PFSK-1 (cell line): ENCODE data around the gene TEX101.

ENCODE experiments used
- FOXP2 ChIP-seq: optimal IDR thresholded peaks from 2 replicates; pipeline ENCODE3; 2011; ENCODE audit warnings: borderline replicate concordance, control low read depth, inconsistent platforms; ENCODE audit not compliant: insufficient read depth; ENCODE audit errors: extremely low read length, extremely low read depth
- POLR2AphosphoS5 ChIP-seq: IDR thresholded peaks from 2 replicates; pipeline ENCODE4 v1.6.1; 2012; ENCODE audit warnings: low read depth, mild to moderate bottlenecking, control low read depth, low read length, moderate library complexity
- SIN3A ChIP-seq: IDR thresholded peaks from 2 replicates; pipeline ENCODE4 v1.6.1; 2012; ENCODE audit warnings: mild to moderate bottlenecking, low read length, moderate library complexity, borderline replicate concordance; ENCODE audit not compliant: insufficient read depth
- TAF1 ChIP-seq: IDR thresholded peaks from 2 replicates; pipeline ENCODE4 v1.6.1; 2012; ENCODE audit warnings: low read length, control low read depth, borderline replicate concordance; ENCODE audit not compliant: insufficient read depth
- TF ChIP-seq, protein P1 (sequence below), 2 experiments: IDR thresholded peaks; 2 replicates each; pipeline versions ENCODE4 v1.6.1 to v1.8.0; 2011 to 2012; ENCODE audit warnings: low read depth in 2 of 2, low read length in 2 of 2, control low read depth in 1 of 2, inconsistent platforms in 1 of 2, mild to moderate bottlenecking in 1 of 2, moderate library complexity in 1 of 2; ENCODE audit not compliant: insufficient read depth in 1 of 2

GRCh38 chr19:43462785-43463380, 48.2 kb downstream of the TEX101 start:
- no peak for TF ChIP-seq POLR2AphosphoS5
- TF ChIP-seq, protein P1, sequence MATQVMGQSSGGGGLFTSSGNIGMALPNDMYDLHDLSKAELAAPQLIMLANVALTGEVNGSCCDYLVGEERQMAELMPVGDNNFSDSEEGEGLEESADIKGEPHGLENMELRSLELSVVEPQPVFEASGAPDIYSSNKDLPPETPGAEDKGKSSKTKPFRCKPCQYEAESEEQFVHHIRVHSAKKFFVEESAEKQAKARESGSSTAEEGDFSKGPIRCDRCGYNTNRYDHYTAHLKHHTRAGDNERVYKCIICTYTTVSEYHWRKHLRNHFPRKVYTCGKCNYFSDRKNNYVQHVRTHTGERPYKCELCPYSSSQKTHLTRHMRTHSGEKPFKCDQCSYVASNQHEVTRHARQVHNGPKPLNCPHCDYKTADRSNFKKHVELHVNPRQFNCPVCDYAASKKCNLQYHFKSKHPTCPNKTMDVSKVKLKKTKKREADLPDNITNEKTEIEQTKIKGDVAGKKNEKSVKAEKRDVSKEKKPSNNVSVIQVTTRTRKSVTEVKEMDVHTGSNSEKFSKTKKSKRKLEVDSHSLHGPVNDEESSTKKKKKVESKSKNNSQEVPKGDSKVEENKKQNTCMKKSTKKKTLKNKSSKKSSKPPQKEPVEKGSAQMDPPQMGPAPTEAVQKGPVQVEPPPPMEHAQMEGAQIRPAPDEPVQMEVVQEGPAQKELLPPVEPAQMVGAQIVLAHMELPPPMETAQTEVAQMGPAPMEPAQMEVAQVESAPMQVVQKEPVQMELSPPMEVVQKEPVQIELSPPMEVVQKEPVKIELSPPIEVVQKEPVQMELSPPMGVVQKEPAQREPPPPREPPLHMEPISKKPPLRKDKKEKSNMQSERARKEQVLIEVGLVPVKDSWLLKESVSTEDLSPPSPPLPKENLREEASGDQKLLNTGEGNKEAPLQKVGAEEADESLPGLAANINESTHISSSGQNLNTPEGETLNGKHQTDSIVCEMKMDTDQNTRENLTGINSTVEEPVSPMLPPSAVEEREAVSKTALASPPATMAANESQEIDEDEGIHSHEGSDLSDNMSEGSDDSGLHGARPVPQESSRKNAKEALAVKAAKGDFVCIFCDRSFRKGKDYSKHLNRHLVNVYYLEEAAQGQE (IDR thresholded peaks at IDR 0.05; ENCODE audit: insufficient read depth in 1 of 2, low read depth in 2 of 2, low read length in 2 of 2) = no peak
- no peak for TF ChIP-seq TAF1
- peak; percentile 41 for TF ChIP-seq FOXP2
- TF ChIP-seq SIN3A = no peak
